GM12891 (cell line): ENCODE data around the gene NEGR1.

Source experiments
- POLR2A ChIP-seq: IDR thresholded peaks from 2 replicates; pipeline ENCODE4 v1.6.1; 2011; ENCODE audit warnings: low read depth, low read length, control low read depth
- POLR2AphosphoS5 ChIP-seq: IDR thresholded peaks from 2 replicates; pipeline ENCODE4 v1.6.1; 2011; ENCODE audit warnings: low read depth, low read length, control low read depth
- SPI1 ChIP-seq: IDR thresholded peaks from 2 replicates; pipeline ENCODE4 v1.6.1; 2011; ENCODE audit warnings: low read depth, low read length, control low read depth
- TAF1 ChIP-seq: IDR thresholded peaks from 2 replicates; pipeline ENCODE4 v1.6.1; 2011; ENCODE audit warnings: low read depth, low read length, control low read depth

DNA sequence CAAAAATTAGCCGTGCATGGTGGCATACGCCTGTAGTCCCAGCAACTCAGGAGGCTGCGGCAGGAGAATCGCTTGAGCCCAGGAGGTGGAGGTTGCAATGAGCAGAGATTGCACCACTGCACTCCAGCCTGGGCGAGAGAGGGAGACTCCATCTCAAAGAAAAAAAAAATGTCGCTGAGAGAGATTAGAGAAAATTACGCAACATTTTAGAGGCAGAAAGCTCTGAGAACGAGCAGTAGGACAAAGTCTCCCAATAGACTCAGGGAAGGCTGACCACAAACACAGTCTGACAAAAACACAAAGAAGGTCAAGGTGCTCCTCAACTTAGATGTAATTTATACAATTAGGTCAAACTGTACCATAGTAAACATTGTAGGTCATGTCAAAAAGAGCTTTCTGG lies 833.9 kb downstream of the NEGR1 start:
- TF ChIP-seq POLR2A = no peak
- no peak for TF ChIP-seq SPI1
- TF ChIP-seq TAF1 = no peak
- no peak for TF ChIP-seq POLR2AphosphoS5
